Stimulated activated CD8-positive, alpha-beta memory T cell treated with anti-CD3 and anti-CD28 coated beads, Interleukin-15, amount 100 ng/mL, for 4 hours (primary cell): ENCODE measurements around the gene PYGO2.
"Not testable (repeated sequence)": the region's sequence is repeated elsewhere in the genome, so short reads cannot be mapped to it uniquely, and the experiment has no call there.

Source experiments
- DNase-seq, 2 donors: peaks; one replicate each; pipeline ENCODE4 v3.0.0-alpha.2; 2020; ENCODE audit warnings: low read depth in 2 of 2

The PYGO2 gene

DNA sequence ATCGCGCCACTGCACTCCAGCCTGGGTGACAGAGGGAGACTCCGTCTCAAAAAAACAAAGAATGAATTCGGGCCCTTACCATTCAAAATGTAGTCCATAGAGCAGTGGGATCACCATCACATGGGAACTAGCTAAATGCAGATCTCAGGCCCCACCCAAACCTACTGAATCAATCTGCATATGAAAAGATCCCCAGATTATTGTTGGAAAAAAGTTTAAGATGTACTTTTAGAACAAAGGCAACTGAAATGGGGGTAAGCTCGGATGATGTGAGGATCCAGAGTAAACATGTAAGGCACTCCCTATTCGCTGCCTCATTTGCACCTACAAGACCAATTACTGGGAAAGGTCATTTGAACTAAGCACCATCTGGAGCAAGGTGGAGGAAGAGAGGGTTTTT is 20.8 kb upstream of the PYGO2 start:
- DNase-seq = no peak

DNA sequence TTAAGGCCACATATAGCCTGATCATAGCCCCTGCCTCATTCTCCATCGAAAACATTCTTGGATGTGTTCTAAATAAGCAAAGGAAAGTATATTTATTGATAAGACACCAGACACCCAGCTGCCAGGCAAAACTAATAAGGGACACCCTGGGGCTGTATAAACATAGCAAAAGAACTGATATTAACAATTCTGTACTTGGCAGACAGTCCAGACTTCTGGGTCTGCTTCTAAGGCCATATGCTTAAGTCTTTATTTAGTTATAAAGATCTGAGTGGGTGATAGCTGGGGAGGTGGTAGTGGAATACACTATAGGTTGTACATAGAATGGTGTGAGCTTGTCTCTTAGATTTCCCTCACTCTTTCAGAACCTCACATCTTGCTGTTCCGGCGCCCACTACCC is 16.8 kb upstream of the PYGO2 start:
- DNase-seq = no peak

GRCh38 chr1:154977762-154978161 is 16.2 kb upstream of the PYGO2 start:
- DNase-seq = not testable (repeated sequence)

GRCh38 chr1:154975409-154976059 is 14.0 kb upstream of the PYGO2 start:
- DNase-seq = peak; percentile 32 to 39

GRCh38 chr1:154974808-154975408 is 13.3 kb upstream of the PYGO2 start:
- peak; percentile 87 to 88 for DNase-seq

DNA sequence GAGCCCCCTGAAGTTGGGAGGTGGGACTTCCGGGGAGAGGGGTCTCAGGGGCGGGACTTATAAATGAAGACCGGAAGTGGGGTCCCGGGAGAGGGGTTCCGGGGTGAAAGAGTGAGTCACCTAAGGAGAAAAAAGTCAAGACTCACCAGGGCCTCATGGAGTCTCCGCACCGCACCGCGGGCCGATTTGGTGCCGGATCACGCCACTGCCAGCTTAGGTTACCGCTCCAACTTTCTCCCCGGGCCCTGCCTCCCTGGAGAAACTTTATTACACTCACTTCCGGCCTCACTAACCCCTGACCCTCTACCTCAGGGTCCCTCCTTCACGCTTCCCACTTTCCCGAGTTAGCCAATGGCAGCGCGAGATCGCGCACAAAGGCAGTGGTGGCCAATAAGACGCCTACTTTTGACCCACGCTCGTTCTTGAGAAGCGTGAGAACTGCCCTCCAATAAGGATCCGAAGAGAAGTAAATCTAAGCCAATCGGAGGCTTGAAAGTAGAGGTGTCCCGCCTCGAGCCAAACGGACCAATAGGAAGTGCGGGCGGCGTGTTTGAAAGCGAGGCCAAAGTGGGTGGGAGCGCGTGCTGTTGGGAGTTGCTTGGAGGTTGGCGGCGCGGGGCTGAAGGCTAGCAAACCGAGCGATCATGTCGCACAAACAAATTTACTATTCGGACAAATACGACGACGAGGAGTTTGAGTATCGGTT is 12.7 kb upstream of the PYGO2 start, which contains the start of gene CKS1B:
TSS of gene CKS1B (plus strand) at position 580 of the 706 bp plus-strand sequence. CDS start at position 645, 65 bp downstream.
- peak; percentile 90 to 94 for DNase-seq

- DNase-seq = peak; percentile 72 to 79
These were observed 11.9 kb upstream of the PYGO2 start for GRCh38 chr1:154973344-154974101.

DNA sequence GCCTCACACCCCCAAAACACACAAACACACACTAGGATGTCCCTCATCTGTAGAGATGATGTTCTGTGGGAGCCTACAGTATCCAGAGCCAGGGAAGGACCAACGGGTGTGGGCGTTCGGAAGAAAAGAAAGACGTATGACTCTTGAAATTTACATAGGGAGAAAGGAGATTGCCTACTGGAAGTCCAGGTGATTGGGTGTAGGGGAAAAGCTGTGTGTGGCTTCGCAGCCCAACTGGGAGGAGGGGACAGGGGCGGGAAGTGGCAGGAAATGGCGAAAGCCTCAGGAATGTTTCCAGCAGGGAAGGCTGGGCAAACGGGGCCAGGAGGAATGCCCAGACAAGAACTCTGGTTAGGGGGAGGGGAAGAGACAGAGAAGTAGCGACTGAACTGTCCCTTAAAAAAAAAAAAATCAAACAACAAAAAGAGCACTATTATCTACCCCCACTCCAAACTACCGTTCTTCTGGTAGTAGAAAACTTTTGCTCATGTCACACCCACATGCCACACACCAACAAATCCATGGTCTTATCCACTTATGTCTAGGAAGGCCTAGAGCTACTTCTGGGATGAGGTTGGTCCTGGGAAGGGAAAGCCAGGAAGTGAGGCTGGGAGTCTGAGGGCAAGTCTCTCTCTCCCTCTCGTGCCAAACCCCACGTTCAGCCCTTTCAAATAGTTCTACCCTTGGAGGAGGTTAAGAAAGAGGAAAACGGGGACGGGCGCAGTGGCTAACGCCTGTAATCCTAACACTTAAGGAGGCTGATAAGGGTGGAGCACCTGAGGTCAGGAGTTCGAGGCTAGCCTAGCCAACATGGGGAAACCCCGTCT is 11.1 kb upstream of the PYGO2 start:
- DNase-seq = no peak

DNA sequence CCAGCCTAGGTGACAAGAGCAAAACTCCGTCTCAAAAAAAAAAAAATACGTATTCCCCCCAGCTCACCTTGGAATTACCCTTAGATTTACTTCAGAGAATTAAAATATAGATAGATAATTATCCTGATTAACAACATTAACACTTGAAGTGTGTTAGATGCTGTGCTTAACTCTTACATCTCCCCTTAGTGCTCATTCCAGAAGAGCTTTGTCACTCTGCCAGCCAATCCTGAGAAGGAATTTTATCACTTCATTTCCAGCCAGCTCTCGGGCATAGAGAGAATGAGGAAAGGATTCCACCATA is 10.6 kb upstream of the PYGO2 start:
- no peak for DNase-seq

DNA sequence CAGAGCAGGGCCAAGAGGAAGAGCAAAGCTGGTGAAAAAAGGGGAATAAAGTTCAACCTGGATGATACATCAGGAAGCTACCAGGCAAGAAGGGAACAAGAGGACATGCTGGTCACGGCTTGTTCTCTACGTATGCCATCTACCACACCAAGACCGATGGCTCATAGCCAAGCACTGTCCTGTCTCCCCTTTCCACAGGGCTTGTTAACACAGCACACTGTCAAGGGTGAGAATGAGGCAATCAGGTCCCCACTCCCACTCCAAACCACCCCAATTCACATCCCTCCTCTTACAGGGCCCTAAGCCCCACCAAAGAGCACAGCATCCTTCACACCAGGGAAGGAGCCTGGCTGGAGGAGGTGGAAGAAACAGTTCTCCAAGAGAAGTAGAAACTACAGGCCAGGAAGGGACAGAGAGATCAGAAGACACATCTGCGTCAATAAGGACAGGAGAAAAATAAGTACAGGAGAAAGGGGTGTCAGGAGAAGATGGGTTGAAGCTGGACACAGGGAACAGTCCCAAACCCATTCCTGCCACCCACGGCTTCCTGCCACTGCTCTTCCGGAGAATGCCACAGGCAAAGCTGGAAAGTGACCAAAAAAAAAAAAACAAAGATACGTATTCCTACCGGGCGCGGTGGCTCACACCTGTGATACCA is 9.9 kb upstream of the PYGO2 start:
- no peak for DNase-seq

- DNase-seq = no peak
These were observed 9.2 kb upstream of the PYGO2 start, which contains the start of gene SHC1 for GRCh38 chr1:154970631-154971340. Gene SHC1, minus strand, starts transcription at chr1:154970747. Its CDS starts 221 bp downstream, at chr1:154970526.

GRCh38 chr1:154969860-154970452 is 8.4 kb upstream of the PYGO2 start:
- DNase-seq = no peak

DNA sequence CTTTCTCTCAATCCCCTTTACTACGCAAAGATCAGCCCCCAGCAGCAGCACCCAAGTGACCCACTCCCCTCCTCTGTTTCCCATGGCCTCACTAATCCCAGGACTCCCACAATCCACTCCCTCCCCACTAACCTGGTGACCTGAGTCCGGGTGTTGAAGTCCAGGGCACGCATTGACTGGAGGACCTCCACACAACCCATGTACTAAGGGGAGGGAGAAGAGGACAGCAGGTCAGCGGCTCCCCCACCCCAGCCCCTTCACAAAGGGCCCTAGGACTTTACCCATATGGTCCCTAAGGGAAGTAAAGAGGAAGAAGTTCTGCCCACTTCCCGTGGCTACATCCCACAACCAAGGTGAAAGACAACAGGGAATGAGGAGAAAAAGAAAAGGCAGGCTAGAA is 7.7 kb upstream of the PYGO2 start:
- no peak for DNase-seq

DNA sequence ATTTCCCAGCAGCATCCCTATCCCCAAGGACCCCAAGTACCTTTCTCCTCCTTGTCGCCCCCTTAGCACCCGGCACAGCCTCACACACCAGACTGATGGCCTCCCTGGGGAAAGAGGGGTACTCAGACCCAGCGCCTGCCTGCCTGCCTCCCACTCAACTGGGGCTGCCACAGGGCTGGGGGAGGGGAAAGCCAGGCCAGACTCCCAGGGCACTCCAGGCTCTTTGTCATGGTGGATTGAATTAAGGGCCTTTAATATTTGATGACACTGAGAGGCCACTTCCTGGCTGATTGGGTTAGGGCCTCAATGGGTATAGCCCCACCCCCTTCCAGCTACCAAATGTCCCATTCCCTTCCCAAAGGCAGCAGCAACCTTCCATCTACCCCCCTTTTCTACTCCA is 7.1 kb upstream of the PYGO2 start:
- DNase-seq = no peak

- no peak for DNase-seq
These were observed 5.9 kb upstream of the PYGO2 start for GRCh38 chr1:154967331-154967950.

DNA sequence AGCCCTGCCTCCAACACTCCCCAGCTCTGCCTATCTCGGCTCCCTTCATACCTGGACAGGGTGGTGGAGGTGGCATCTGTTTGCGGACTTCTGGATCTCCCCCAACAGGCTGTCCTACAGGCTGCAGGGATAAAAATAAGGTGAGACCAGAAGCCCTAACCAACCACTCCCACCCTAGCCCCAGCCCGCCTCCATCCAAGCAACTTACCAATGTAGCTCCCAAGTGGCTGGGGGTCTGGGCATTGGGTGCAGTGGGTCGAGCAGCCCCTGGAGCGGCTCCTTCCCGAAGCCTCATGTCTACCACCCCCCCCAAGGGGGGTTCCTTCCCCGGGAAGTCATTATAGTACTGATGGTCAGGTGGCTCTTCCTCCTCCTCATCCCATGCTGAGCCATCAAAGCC is 4.5 kb upstream of the PYGO2 start:
- no peak for DNase-seq

- DNase-seq = no peak
These were observed 2.8 kb upstream of the PYGO2 start for GRCh38 chr1:154964359-154964758.

DNA sequence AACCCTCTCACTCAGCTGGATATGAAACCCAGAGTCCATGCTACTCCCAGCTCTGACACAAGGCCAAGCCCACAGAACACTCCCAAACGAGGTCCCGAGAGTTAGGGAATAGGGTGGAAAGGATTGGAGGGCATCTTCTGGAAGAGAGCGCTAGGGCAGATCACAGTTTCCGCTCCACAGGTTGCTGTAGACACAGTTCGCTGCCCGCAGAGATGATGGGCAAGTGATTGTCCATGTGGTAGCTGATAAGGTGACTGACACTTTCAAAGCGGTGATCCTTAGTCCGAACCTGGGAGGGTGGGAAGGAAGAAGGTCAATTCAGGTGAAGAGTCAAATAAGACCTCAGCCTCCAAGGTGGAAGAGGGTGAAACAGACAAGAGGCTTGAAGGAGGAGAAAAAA is 2.1 kb upstream of the PYGO2 start:
- DNase-seq = no peak

GRCh38 chr1:154962795-154963330 is 1.3 kb upstream of the PYGO2 start:
- no peak for DNase-seq
